ENCODE data around the gene LUC7L3. TPM values are rescaled to one million over a fixed set of nuclear protein-coding genes. Genes with fewer than 3 reads are reported as not detected.

LUC7L3 gene
- total and polyA plus RNA-seq, 10 of the 15 experiments (the other 5 are each of a cell fraction or from before 2014, with no cell fraction given): 51.3 to 176 (median 149) TPM

DNA sequence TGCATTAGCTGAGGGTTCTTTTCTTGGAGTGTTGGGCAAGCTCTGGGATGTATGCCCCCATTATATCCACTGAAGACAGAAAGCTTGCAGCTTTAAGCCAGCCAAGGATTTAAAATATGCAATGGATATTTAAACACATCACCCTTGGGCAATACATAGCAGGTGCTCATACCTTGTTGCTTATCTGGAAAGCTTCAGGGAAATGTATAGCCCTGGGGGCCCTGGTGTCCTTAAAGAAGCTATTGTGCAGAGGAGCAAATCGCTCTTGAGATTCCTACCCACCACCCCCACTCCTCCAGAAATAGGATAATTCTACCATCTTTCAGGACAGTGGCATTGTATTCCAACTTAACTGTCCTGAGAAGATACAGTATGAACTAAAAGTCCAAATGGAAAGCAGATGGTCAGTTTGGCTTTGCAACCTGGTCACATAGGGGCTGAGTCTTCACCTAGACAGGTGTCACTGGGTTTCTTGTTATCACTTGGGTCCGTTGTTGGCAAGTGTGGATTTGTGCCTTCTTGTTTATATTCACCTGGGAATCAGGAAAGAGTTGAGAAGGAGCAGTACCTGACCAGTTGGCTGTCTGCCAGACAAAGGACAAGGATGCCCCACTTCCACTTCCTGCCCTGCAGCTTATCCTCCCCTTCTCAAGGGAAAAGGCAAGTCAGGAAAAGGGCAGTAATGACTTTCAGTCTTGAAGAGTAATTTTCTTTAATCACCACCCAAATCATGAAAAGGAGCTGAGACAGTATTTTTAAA lies 44.5 kb downstream of the LUC7L3 start:
- H3K4me1 ChIP-seq (ENCODE audit: control insufficient read depth, insufficient read depth, low read length): peaks cover 16% of the 10 kb centered on the region
- DNase-seq (ENCODE audit: low read depth, low spot score) (no peak), ATAC-seq (no peak), FAIRE-seq (no peak)
- RAD21 ChIA-PET (ENCODE audit: unreplicated experiment): interaction anchor here (1.1 to 1.3 kb wide), 3 partner anchors 67 to 103 kb away, joined by 3 to 4 read pairs (median 4); no protein-coding TSS in a partner anchor
- BruUV-seq (replicated peaks): no TSS peak
- 96% methylated on average over 2 of the region's 2 CpGs for WGBS (ENCODE audit: insufficient coverage, insufficient replicate concordance, low lambda C conversion rate, missing lambda C conversion rate)
- POLR2A ChIA-PET: interaction anchor here (0.6 to 1.1 kb wide), 5 partner anchors 19 to 102 kb away, joined by 3 to 10 read pairs (median 3); partner anchors contain the start of genes LUC7L3 and TOB1
- no peaks in the 10 kb centered on the region for H4K20me1 ChIP-seq (ENCODE audit: control insufficient read depth, insufficient read depth)
- TF ChIP-seq ZNF274 (IDR thresholded peaks at IDR 0.05; ENCODE audit: insufficient read depth, insufficient read length): no peak
- SMC1A ChIA-PET (ENCODE audit: uncharacterized antibody, unreplicated experiment): interaction anchor here (0.9 to 1.6 kb wide), 6 partner anchors 9 to 99 kb away, joined by 3 to 5 read pairs (median 4); no protein-coding TSS in a partner anchor
- no peak overlapping the region for H3K4me2 ChIP-seq (ENCODE audit: control insufficient read depth, insufficient read depth)
- in situ Hi-C loops (cut with MboI): no loop called here
- H3K27me3 ChIP-seq (replicated peaks in 1 of 2; ENCODE audit: control insufficient read depth in 2 of 2, insufficient read depth in 2 of 2, low read length in 1 of 2): no peaks in the 10 kb centered on the region
- H3K36me3 ChIP-seq (ENCODE audit: control insufficient read depth in 2 of 2, insufficient read depth in 2 of 2, low read length in 1 of 2): no peaks in the 10 kb centered on the region
- H2AFZ ChIP-seq (ENCODE audit: control insufficient read depth, low read depth, low read length): no peak overlapping the region
- no peaks in the 10 kb centered on the region for H3K79me2 ChIP-seq (ENCODE audit: control insufficient read depth, insufficient read depth, low read length)
- H3K9me3 ChIP-seq (replicated peaks; ENCODE audit: control insufficient read depth, insufficient read depth, low read length): no peaks in the 10 kb centered on the region
- no peak overlapping the region for H3K9ac ChIP-seq (ENCODE audit: control insufficient read depth, insufficient read depth, low read length)
- CTCF ChIA-PET: interaction anchor here (0.5 to 5.0 kb wide), 14 partner anchors 10 to 404 kb away, joined by 3 to 25 read pairs (median 4); partner anchors contain the start of gene NME1
- H3K4me3 ChIP-seq: no peak overlapping the region
- intact Hi-C loops (cut with micrococcal nuclease; ENCODE audit: unreplicated experiment): no loop called here
- H3K27ac ChIP-seq (ENCODE audit: control insufficient read depth, insufficient read depth): no peak overlapping the region

DNA sequence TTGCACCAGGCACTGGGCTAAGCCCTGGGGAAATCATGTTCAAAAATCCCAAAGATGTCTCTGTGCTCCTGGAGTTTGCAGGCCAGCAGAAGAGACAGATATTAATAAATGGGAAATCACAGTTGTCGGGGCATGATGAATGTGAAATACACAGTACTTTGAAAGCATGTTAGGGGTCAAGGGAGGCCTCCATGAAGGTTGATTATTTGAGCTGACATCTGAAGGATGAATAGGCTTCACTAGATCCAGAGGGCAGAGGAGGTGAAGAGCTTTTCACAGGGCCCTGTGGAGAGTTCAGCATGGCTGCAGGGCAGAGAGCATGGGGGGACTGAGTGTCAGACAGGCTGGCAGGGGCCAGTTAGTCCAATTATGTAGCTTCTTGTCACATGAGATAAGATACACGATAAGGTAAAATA lies 45.3 kb downstream of the LUC7L3 start:
- WGBS (ENCODE audit: insufficient coverage, insufficient replicate concordance, low lambda C conversion rate, missing lambda C conversion rate): 24% methylated on average over 2 of the region's 2 CpGs
- no peaks in the 10 kb centered on the region for H3K36me3 ChIP-seq (ENCODE audit: control insufficient read depth in 2 of 2, insufficient read depth in 2 of 2, low read length in 1 of 2)
- H3K27ac ChIP-seq (ENCODE audit: control insufficient read depth, insufficient read depth): no peak overlapping the region
- FAIRE-seq (no peak), ATAC-seq (no peak), DNase-seq (ENCODE audit: low read depth, low spot score) (no peak)
- peaks cover 16% of the 10 kb centered on the region for H3K4me1 ChIP-seq (ENCODE audit: control insufficient read depth, insufficient read depth, low read length)
- no peak overlapping the region for H3K9ac ChIP-seq (ENCODE audit: control insufficient read depth, insufficient read depth, low read length)
- TF ChIP-seq IKZF1 (conservative IDR thresholded peaks at IDR 0.05) (no peak), RCOR1 (conservative IDR thresholded peaks at IDR 0.05; ENCODE audit: low read depth, low read length) (no peak), NFIC (IDR thresholded peaks at IDR 0.05; ENCODE audit: low read depth, low read length) (no peak), KDM1A (IDR thresholded peaks at IDR 0.05; ENCODE audit: borderline replicate concordance) (no peak), TAF1 (IDR thresholded peaks at IDR 0.05; ENCODE audit: borderline replicate concordance, low read depth, low read length) (no peak), RFX5 (IDR thresholded peaks at IDR 0.05; ENCODE audit: low read depth, low read length) (no peak), ESRRA (IDR thresholded peaks at IDR 0.05; ENCODE audit: low read length) (no peak), HDAC6 (IDR thresholded peaks at IDR 0.05; ENCODE audit: unreplicated experiment) (no peak)
- TF ChIP-seq, protein P1, sequence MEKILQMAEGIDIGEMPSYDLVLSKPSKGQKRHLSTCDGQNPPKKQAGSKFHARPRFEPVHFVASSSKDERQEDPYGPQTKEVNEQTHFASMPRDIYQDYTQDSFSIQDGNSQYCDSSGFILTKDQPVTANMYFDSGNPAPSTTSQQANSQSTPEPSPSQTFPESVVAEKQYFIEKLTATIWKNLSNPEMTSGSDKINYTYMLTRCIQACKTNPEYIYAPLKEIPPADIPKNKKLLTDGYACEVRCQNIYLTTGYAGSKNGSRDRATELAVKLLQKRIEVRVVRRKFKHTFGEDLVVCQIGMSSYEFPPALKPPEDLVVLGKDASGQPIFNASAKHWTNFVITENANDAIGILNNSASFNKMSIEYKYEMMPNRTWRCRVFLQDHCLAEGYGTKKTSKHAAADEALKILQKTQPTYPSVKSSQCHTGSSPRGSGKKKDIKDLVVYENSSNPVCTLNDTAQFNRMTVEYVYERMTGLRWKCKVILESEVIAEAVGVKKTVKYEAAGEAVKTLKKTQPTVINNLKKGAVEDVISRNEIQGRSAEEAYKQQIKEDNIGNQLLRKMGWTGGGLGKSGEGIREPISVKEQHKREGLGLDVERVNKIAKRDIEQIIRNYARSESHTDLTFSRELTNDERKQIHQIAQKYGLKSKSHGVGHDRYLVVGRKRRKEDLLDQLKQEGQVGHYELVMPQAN (conservative IDR thresholded peaks at IDR 0.05): no peak
- no peak overlapping the region; the same call in 1 of the 2 replicates for H2AFZ ChIP-seq (ENCODE audit: control insufficient read depth, low read depth, low read length)
- no peaks in the 10 kb centered on the region for H3K79me2 ChIP-seq (ENCODE audit: control insufficient read depth, insufficient read depth, low read length)
- CTCF ChIA-PET: interaction anchor here (1.2 to 5.0 kb wide), 6 partner anchors 17 to 389 kb away, joined by 3 to 25 read pairs (median 4); partner anchors contain the start of gene NME1
- RAD21 ChIA-PET (ENCODE audit: unreplicated experiment): interaction anchor here (0.6 kb wide), 1 partner anchor 60 kb away, joined by 4 read pairs; no protein-coding TSS in a partner anchor
- H4K20me1 ChIP-seq (ENCODE audit: control insufficient read depth, insufficient read depth): no peaks in the 10 kb centered on the region
- in situ Hi-C loops (cut with MboI): no loop called here
- SMC1A ChIA-PET (ENCODE audit: uncharacterized antibody, unreplicated experiment): interaction anchor here (0.7 to 1.5 kb wide), 2 partner anchors 215 to 356 kb away, joined by 3 read pairs; partner anchors contain the start of gene SPAG9
- no peaks in the 10 kb centered on the region for H3K9me3 ChIP-seq (replicated peaks; ENCODE audit: control insufficient read depth, insufficient read depth, low read length)
- H3K4me2 ChIP-seq (ENCODE audit: control insufficient read depth, insufficient read depth): peak overlapping the region; percentile 62
- no peaks in the 10 kb centered on the region for H3K27me3 ChIP-seq (replicated peaks in 1 of 2; ENCODE audit: control insufficient read depth in 2 of 2, insufficient read depth in 2 of 2, low read length in 1 of 2)
- no peak overlapping the region for H3K4me3 ChIP-seq
- POLR2A ChIA-PET: no interaction called here
- intact Hi-C loops (cut with micrococcal nuclease; ENCODE audit: unreplicated experiment): no loop called here
- BruUV-seq (replicated peaks): no TSS peak

Data from GM12878 (cell line).